Aorta (tissue), 5 donors: Measurements from ENCODE around the gene AHRR. TPM values are rescaled to one million over a fixed set of nuclear protein-coding genes. Genes with fewer than 3 reads are reported as not detected.

Source experiments
- ATAC-seq: fragments of 200-7000 bp; cut with Tn5 transposase; one replicate; pipeline ENCODE4 v1.9.1; 2022; ENCODE audit warnings: moderate library complexity; ENCODE audit not compliant: low FRiP score
- DNase-seq, 2 donors: peaks; one replicate each; pipeline ENCODE4 v3.0.0-alpha.2; 2020
- H3K27ac ChIP-seq, 2 donors: one replicate each; pipeline ENCODE4 v1.5.1; 2013; ENCODE audit warnings: low read length in 2 of 2, mild to moderate bottlenecking in 2 of 2, moderate library complexity in 2 of 2, control low read depth in 1 of 2, inconsistent platforms in 1 of 2, low read depth in 1 of 2
- H3K27me3 ChIP-seq, 2 donors: one replicate each; pipeline ENCODE4 v1.6.1; 2013; ENCODE audit warnings: control low read depth in 1 of 2, low read length in 1 of 2, mild to moderate bottlenecking in 1 of 2, moderate library complexity in 1 of 2; ENCODE audit not compliant: insufficient read depth in 2 of 2, control insufficient read depth in 1 of 2
- H3K36me3 ChIP-seq, 2 donors: one replicate each; pipeline ENCODE4 v1.6.1; 2013; ENCODE audit warnings: control low read depth in 1 of 2, low read length in 1 of 2, mild to moderate bottlenecking in 1 of 2; ENCODE audit not compliant: insufficient read depth in 2 of 2, control insufficient read depth in 1 of 2
- H3K4me1 ChIP-seq, 2 donors: one replicate each; pipeline ENCODE4 v1.6.1; 2013; ENCODE audit warnings: low read length in 2 of 2, control low read depth in 1 of 2, mild to moderate bottlenecking in 1 of 2, moderate library complexity in 1 of 2; ENCODE audit not compliant: insufficient read depth in 2 of 2, control insufficient read depth in 1 of 2
- H3K4me3 ChIP-seq, 2 donors: one replicate each; pipeline ENCODE4 v1.5.1; 2013; ENCODE audit warnings: low read length in 2 of 2, control low read depth in 1 of 2, mild to moderate bottlenecking in 1 of 2
- H3K9me3 ChIP-seq: one replicate; pipeline ENCODE4 v1.6.1; 2013; ENCODE audit warnings: mild to moderate bottlenecking, low read length; ENCODE audit not compliant: control insufficient read depth
- WGBS, 2 donors: extraction: QIAGEN DNeasy Blood & Tissue Kit; methylation state at CpG; one replicate each; pipeline ENCODE4 v1.1.7; 2013; 5-methylcytosine and 5-hydroxymethylcytosine counted together
- intact Hi-C, 2 donors: fragments of 100-400 bp; cut with DNase I; formaldehyde crosslinking; loops; one replicate each; pipeline versions ENCODE4 v1.14.2 to v1.15.0; 2022
- polyA plus RNA-seq, 2 donors: library from polyadenylated mRNA; stranded (reverse); fragments of 200-250 nt; gene quantifications; one replicate each; pipeline ENCODE4 v1.2.3, GENCODE V29; 2013
- total RNA-seq, 2 donors: library from RNA; stranded (reverse); fragmentation: NEBNext Ultra II Directional; extraction: Animal tissue kit (Norgen Biotek cat#: 25700); gene quantifications; one replicate each; pipeline ENCODE4 v1.2.1, GENCODE V29; 2021
- donor health status: healthy with polysubstance abuse.
- donor health status: Bipolar disorder and iron deficiency.
- donor health status: DM: no; HTN: no; CAD: no.
- donor health status: DM: no; HTN: no; CAD: no.
- donor health status: DM: yes; HTN: yes; CAD: no.

AHRR gene
- total and polyA plus RNA-seq, 4 donors, result 0.13 to 3.8 (median 1.7) TPM

DNA sequence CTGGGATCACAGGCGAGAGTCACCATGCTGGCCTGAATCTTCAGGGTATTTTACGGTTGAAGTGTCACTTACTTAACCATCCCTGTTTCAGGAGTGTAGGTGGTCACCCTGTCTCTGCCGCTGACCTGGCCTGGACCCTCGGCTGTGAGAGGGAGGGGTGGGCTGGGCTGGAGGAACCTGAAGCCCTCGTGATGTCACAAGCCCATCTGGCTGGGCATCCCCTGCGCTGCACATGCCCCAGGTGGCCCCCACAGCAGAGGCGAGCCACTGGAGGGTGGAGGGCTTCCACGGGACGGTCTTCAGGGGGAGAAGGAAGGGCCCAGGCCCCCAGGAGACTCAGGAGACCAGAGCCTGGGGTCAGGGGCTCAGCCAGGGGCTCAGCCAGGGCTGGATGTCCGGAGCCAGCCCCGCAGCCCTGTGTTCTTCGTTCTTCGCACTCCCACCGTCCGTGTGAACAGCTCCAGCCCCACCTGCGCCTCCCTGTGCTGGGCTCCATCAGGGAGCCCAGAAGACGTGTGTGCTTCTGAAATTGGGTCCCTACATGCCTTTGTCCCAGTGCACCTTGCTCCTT lies 7.6 kb upstream of the AHRR start:
- no peak for ATAC-seq
- intact Hi-C loops, result no loop called here
- no peak overlapping the region for H3K4me3 ChIP-seq
- 84 to 91% methylated on average over 17 of the region's 17 CpGs for WGBS, 2 donors
- DNase-seq, result no peak
- peaks cover 4 to 5% of the 10 kb centered on the region in 2 donors for H3K36me3 ChIP-seq
- no peaks in the 10 kb centered on the region for H3K4me1 ChIP-seq
- no peaks in the 10 kb centered on the region for H3K9me3 ChIP-seq
- no peaks in the 10 kb centered on the region for H3K27me3 ChIP-seq
- no peak overlapping the region for H3K27ac ChIP-seq

DNA sequence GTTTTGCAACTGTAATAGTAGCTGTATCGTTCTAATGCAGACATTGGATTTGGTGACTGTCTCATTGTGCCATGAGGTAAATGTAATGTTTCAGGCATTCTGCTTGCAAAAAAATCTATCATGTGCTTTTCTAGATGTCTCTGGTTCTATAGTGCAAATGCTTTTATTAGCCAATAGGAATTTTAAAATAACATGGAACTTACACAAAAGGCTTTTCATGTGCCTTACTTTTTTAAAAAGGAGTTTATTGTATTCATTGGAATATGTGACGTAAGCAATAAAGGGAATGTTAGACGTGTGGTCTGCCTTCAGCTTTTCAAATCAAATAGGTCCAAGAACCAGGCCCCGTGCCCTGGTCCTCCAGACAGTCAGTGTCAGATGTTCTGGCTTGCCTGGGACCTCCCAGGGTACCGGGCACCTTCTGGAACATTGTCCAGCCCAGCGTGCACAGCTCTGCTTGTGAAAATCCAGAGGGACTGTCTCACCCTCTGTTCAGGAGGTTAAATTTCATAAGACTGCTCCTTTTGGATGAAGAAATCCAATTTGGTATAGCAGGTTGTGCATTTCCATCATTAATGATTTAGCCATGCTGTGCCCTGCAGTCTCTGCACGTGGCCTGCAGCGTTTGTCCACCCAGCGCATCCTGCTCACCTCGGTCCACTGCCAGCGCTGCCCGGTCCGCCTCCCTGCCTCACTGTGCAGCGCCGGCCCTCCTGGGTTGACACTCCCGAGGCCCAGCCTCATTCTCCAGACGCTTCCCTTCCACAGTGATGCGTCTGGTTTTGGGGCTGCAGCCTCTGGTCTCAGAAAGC lies 6.6 kb upstream of the AHRR start:
- H3K27ac ChIP-seq, result no peak overlapping the region
- no peaks in the 10 kb centered on the region for H3K4me1 ChIP-seq
- intact Hi-C loops, result loop anchor here in 1 of 2 donors (5.0 kb wide), 1 partner anchor 122 kb away; no protein-coding TSS in a partner anchor
- DNase-seq (no peak), ATAC-seq (no peak)
- WGBS, 2 donors, result 87 to 88% methylated on average over 18 of the region's 18 CpGs
- no peaks in the 10 kb centered on the region for H3K9me3 ChIP-seq
- H3K4me3 ChIP-seq, result no peak overlapping the region
- H3K27me3 ChIP-seq, result no peaks in the 10 kb centered on the region
- peaks cover 4 to 5% of the 10 kb centered on the region in 2 donors for H3K36me3 ChIP-seq

DNA sequence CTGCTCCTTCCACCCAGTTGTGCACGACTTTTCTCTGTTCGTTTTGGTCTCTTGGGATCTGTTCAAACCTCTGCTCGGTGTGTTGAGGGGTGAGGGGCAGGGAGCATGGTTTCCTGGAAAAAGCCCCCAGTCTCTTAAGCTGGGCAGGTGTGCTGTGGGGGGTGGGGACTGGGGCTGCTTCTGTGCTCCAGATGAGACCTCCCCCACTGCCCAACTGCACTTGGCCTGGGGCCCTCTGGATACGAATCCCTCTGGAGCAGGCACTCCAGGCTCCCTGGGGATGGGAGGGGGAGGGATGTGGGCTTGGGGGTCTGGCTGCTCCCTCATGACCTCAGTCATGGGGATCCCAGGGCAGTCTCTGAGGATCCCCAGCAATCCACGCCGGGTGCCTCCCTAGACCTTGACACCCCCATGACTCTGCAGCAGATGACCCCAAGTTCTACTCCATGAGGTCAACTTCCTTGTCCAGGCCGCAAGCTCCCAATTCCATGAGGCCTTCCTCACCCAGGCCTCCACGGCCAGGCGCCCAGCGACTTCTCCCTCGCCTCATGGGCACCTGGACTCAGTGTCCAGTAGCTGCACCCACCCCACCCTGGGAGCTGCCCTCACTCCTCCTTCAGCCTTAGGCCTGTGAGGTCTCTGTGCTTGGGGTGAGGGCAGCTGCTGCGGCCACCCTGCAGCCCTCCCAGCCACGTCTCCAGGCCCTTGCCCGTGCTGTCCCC lies 5.9 kb upstream of the AHRR start:
- WGBS, 2 donors, result 73 to 78% methylated on average over 14 of the region's 14 CpGs
- no peak for ATAC-seq
- Histone ChIP-seq H3K4me3 (no peak overlapping the region), H3K9me3 (no peaks in the 10 kb centered on the region), H3K36me3 (peaks cover 4 to 5% of the 10 kb centered on the region in 2 donors), H3K27me3 (no peaks in the 10 kb centered on the region), H3K27ac (no peak overlapping the region), H3K4me1 (no peaks in the 10 kb centered on the region)
- no peak for DNase-seq
- intact Hi-C loops, result loop anchor here in 1 of 2 donors (5.0 kb wide), 1 partner anchor 122 kb away; no protein-coding TSS in a partner anchor

DNA sequence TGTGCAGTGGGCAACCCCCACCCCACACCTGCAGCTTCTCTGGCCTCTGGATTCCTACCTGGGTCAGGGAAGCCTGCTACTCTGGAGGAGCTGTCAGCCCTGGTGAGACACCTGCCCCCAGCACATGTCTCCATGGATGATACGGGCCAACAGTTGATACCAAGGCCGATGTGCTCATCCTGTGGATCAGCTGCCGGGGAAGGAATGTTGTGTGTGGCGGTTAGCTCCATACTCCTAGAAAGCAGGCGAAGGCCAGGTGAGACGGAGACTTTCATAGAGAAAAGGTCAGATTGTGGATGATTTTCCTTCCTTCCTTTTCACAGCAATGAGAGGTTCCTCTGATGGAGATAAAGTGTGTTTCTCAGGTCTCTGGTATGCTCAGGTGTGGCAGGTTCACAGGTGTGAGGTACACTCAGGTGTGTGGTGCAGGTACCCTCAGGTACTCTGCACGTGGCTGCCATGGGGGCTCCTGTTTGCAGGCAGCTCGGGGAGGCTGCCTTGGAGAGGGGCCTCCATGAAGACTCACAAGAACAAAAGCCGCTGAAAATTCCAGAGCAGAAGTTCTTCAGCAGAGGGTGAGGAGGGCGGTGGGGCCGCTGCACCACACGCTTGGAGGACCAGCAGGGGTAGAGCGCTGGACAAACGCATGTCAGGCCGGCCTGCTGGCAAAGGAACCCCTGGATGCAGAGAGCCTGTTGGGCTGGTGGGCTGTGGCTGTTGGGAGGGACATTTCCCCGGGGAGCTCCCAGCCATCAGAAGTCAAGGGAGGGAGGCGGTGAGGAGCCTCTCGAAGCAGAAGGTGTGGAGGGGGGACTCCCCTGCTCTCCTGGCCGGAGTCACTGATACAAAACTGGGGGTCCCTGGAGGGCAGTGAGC lies 5.1 kb upstream of the AHRR start:
- Histone ChIP-seq H3K4me1 (no peaks in the 10 kb centered on the region), H3K27ac (no peak overlapping the region), H3K27me3 (no peaks in the 10 kb centered on the region), H3K4me3 (no peak overlapping the region), H3K9me3 (no peaks in the 10 kb centered on the region), H3K36me3 (peaks cover 4 to 5% of the 10 kb centered on the region in 2 donors)
- DNase-seq, result no peak
- WGBS, 2 donors, result 93 to 94% methylated on average over 19 of the region's 19 CpGs
- no peak for ATAC-seq
- intact Hi-C loops, result loop anchor here in 1 of 2 donors (5.0 kb wide), 1 partner anchor 121 kb away; no protein-coding TSS in a partner anchor

DNA sequence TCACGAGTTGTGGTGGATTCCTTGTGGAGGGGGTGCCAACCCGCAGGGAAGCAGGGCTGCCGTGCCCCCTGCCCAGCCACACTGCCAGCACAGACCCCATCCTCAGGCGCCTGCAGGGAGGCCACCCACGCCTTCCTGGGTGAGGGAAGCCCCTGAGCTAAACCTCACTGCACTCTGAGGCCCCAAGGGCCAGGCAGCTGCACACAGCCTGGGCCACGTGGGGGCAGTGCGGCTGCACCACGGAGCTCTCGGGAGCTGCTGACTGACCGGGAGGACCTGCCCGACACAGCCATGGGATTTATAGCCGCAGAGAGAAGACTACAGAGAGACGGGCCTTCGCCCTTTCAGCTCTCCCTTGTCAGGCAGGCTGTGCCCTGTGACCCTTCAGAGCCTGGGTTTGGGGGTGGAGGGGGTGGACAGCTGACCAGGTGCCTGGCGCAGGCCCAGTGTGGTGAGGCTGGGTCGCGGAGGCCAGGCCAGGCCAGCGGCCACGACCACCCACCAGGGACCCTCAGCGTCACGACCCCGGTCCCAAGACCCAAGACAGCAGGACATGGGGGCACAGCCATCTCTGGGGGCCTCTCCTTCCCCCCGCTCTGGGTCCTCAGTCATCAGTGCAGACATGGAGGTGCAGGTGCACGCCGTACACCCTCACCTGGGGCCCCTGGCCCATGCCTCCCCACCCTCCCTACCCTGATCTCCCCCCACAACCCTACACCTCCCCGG lies 4.3 kb upstream of the AHRR start:
- Histone ChIP-seq H3K4me3 (no peak overlapping the region), H3K27me3 (no peaks in the 10 kb centered on the region), H3K36me3 (peaks cover 4 to 5% of the 10 kb centered on the region in 2 donors), H3K9me3 (no peaks in the 10 kb centered on the region), H3K27ac (no peak overlapping the region), H3K4me1 (no peaks in the 10 kb centered on the region)
- intact Hi-C loops, result loop anchor here in 1 of 2 donors (5.0 kb wide), 1 partner anchor 120 kb away; no protein-coding TSS in a partner anchor
- DNase-seq, result peak in 1 of 2 donors; percentile 61
- peak; percentile 6 for ATAC-seq
- 62 to 64% methylated on average over 20 to 26 of the region's 26 CpGs for WGBS, 2 donors

DNA sequence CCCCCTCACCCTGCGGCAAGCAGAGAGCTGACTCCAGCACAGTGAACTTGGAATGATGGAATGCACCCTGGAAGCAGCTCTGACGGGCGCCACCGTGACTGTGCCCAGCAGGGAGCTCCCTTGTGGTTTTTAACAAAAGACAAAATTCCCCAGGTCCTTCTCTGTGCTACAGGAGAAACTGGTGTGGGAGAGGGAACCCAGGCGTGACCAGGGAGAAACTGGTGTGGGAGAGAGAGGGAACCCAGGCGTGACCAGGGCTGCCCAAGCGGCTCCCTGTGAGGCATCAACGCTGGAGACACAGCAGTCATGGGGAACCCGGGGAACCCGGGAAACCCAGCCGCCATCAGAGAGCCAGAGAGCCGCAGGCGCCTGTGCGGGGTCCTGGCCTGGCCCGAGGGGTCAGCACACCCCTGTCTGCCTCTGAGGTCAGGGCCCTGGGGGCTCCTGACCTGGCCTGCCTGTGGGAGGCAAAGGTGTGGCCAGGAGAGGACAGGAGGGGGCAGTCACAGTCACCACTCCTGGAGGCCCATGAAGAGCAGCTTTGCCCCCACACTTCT lies 3.1 kb upstream of the AHRR start:
- 35 to 41% methylated on average over 15 of the region's 15 CpGs for WGBS, 2 donors
- intact Hi-C loops, result loop anchor here in 1 of 2 donors (5.0 kb wide), 1 partner anchor 119 kb away; no protein-coding TSS in a partner anchor
- ATAC-seq (no peak), DNase-seq (no peak)
- no peaks in the 10 kb centered on the region for H3K4me1 ChIP-seq
- H3K27ac ChIP-seq, result no peak overlapping the region
- no peak overlapping the region for H3K4me3 ChIP-seq
- no peaks in the 10 kb centered on the region for H3K27me3 ChIP-seq
- H3K9me3 ChIP-seq, result no peaks in the 10 kb centered on the region
- peaks cover 4 to 5% of the 10 kb centered on the region in 2 donors for H3K36me3 ChIP-seq

DNA sequence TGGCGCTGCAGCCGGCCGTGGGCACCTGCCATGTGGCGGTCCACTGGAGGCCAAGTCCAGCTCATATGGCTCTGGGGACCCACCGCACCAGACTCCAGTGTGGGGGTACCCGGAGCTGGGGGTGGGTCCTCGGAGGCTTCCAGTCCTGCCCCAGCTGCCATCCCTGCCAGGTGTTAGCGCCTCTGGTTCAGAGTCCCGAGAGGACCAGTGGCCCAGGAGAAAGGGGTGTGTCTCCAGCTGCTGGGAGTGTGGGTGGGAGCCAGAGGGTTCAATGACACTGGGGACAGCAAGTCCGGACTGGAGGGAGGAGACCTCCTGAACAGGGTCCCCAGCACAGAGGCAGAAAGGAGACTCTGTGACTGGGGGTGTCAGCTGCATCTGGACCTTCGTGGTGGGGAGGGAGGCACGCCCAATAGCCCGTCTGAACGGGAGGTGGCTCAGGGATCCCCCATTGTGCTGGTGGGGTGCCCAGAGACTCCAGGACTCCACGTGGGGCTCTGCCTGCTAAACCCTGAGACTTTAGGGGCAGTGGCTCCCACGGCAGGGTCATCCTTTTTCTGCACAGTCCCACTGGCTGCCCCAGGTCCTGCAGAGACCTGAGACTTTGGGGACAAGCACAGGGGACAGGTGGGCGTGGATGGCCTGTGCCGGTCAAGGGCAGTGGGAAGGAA lies 2.4 kb upstream of the AHRR start:
- Histone ChIP-seq H3K4me3 (no peak overlapping the region), H3K27me3 (no peaks in the 10 kb centered on the region), H3K4me1 (no peaks in the 10 kb centered on the region), H3K36me3 (peaks cover 0 to 5% of the 10 kb centered on the region in 2 donors), H3K9me3 (no peaks in the 10 kb centered on the region), H3K27ac (no peak overlapping the region)
- ATAC-seq (no peak), DNase-seq (no peak)
- intact Hi-C loops, result loop anchor here in 1 of 2 donors (5.0 kb wide), 1 partner anchor 118 kb away; no protein-coding TSS in a partner anchor
- 50% methylated on average over 18 of the region's 18 CpGs for WGBS, 2 donors
